ENCODE results near the gene SRGAP1. TPM values are rescaled to one million over a fixed set of nuclear protein-coding genes. Genes with fewer than 3 reads are reported as not detected.
"Not testable (repeated sequence)": the region's sequence is repeated elsewhere in the genome, so short reads cannot be mapped to it uniquely, and the experiment has no call there.

SRGAP1 gene
- polyA plus RNA-seq, 4 donors, result 18.3 to 23.7 (median 21.9) TPM

DNA sequence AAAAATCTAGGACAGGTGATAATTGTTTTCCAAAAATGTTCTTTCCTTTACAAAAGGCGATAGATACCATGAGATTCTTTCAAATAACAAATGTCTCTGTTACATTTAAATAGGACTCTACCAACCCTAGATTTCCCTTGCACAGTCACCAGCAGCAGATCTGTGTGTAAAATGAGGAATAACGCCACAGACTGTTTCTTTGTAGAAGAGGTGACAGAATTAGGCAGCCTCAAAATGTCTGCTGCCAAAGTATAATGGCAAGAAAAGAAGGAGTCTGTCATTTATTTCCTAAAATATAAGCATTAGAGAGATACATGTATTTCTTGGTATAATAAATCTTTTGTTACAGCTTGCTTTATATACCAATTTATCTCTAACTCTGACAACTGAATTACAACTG lies 8.5 kb upstream of the SRGAP1 start:
- no peak for DNase-seq (ENCODE audit: low read depth in 4 of 4, low spot score in 3 of 4)

DNA sequence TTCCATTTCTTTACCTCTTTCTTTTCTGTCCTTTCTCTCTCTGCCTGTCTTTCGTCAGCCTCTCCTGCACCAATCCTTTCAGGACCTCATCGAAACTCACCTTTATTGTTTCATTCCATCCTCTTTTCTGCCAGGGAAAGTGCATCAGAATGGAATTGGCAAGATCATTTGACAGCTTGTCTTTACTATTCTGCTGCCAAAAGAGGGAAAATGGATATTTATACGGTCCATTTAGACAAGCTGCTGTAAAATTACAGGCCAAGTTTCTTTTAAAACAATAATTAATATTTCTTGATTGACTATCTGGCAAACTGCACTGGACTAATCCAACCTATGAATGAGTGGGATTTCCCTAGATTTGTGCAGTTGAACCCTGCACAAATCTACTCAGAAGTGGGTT lies 7.6 kb upstream of the SRGAP1 start:
- DNase-seq (ENCODE audit: low read depth in 4 of 4, low spot score in 3 of 4), result no peak

DNA sequence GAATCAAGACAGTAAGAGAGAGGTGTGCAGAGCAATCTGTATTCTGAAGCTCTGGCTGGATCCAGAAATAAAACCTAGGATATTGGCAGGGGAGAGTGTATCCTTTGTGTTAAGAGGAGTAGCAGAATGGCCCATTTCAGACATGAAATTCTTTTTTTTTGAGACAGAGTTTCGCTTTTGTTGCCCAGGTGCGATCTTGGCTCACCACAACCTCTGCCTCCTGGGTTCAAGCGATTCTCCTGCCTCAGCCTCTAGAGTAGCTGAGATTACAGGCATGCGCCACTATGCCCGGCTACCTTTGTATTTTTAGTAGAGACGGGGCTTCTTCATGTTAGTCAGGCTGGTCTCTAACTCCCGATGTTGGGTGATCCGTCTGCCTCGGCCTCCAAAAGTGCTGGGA lies 6.1 kb upstream of the SRGAP1 start:
- DNase-seq (ENCODE audit: low read depth in 4 of 4, low spot score in 3 of 4), result no peak

DNA sequence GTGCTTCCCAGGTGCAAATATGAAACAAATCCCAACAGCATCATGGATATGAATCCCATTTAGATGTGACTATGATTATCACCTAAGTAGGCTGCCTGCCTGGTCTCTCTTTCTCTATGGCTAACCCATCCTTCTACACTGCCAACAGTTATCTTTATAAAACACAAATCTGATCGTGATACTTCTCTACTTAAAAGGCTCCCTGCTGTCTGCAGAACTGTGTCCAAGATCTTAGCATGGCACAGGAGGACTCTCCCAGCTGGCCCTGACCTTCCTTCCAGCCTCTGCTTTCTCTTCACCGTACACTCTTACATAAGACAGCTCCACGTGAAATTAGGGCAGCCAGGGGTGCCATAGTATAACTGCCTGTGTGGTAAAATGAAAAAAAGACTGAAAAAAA lies 3.5 kb upstream of the SRGAP1 start:
- DNase-seq (ENCODE audit: low read depth in 4 of 4, low spot score in 3 of 4), result no peak

DNA sequence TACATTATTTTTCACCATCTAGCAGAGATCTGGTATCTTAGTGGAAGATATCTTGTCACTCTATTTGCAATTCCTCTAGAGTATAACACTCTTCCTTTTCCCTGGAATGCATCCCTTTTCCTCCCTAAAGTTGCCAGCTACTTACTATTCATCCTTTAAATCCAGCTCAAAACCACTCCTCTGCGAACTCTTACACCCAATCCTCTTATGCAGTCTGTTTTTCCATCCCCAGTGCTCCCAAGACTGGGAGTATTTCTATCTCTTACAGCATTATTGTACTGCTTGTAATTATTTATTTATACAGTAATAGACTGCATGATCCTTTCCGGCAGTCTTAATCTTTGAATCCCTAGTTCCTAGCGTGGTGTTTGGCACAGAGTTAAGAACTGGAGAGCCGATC lies 2.9 kb upstream of the SRGAP1 start:
- DNase-seq (ENCODE audit: low read depth in 4 of 4, low spot score in 3 of 4), result no peak

DNA sequence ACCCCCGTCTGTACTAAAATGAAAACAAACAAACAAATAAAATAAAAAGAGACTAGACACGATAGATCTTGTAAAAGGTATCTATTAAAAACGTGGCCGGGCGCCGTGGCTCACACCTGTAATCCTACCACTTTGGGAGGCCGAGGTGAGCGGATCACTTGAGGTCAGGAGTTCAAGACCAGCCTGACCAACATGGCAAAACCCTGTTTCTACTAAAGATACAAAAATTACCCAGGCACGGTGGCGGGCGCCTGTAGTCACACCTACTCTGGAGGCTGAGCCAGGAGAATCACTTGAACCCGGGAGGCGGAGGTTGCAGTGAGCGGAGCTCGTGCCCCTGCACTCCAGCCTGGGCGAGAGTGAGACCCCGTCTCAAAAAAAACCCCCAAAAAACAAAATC lies 1.8 kb upstream of the SRGAP1 start:
- DNase-seq (ENCODE audit: low read depth in 4 of 4, low spot score in 3 of 4), result not testable (repeated sequence)

DNA sequence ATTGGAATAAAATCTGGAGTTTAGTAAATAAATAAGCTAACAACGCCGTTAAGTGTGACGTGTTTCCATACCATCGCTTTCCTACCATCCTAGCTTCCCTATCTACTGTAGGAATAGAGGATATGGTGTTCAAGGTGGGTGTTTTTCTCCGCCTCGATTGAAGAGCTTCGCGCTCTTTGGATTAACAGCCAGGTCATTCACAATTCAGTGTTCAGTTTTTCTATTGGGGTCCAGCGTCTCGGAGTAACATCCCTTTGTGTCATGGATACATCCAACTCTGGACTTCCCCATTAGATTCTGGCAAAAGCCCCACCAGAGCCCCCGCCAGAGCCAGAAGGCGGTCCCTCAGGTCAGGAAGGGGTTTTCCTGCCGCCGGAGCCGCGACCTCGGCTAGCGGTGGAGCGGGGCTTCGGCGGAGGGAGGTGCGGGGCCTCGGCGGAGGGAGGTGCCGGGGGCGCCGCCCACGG lies 1.2 kb upstream of the SRGAP1 start:
- DNase-seq (ENCODE audit: low read depth in 4 of 4, low spot score in 3 of 4), result no peak

DNA sequence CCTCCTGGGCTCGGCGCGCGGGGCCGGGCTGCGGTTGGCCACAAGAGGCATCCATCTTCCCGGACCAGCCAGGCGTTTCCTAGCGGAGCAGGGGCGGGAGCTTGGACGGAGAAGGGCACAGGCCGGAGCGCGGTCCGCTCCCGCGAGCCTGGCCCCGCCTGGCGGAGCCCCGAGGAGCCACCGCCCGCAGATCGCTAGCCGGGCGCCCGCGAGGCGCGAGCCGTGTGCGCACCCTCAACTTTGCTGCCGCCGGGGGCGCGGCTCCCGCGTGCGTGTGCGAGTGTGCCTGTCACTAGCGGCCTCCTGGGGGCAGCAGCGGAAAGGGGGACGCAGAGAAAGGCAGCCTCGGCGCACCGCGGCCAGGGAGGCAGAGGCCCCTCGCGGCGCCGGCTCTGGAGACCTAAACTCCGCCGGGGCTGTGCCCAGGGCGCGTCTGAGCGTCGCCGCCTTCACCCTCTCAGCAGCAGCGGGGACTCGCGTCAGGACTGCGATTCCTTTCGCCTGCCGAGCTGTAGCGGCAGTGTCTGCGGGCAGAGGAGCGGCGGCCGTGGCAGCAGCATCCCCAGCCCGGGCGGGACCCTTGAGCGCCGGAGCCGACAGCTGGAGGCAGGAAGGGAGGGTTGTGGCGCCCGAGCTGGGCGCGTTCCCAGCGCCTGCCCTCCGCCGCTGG lies 644 bp upstream of the SRGAP1 start:
- DNase-seq (ENCODE audit: low read depth in 4 of 4, low spot score in 3 of 4), result peak; percentile 82 to 91 (median 86)

DNA sequence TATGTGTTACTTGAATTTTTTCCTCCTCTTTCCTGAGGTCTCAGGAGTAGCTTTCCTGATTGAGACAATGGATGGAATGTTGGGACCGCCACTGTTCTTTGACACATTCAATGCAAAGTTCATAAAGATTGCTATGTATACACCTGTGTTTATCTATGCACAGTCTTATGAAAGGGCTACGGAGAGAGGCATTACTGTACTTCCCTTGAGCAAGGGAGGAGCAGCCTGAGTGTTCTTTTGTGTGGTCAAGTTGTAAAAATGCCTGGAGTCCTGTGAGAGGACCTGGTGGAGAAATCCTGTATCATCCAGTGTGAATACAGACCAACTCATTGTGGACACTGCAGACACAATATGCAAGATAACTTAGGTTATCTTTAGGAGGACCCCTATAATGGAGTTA lies 1.2 kb downstream of the SRGAP1 start:
- DNase-seq (ENCODE audit: low read depth in 4 of 4, low spot score in 3 of 4), result no peak

DNA sequence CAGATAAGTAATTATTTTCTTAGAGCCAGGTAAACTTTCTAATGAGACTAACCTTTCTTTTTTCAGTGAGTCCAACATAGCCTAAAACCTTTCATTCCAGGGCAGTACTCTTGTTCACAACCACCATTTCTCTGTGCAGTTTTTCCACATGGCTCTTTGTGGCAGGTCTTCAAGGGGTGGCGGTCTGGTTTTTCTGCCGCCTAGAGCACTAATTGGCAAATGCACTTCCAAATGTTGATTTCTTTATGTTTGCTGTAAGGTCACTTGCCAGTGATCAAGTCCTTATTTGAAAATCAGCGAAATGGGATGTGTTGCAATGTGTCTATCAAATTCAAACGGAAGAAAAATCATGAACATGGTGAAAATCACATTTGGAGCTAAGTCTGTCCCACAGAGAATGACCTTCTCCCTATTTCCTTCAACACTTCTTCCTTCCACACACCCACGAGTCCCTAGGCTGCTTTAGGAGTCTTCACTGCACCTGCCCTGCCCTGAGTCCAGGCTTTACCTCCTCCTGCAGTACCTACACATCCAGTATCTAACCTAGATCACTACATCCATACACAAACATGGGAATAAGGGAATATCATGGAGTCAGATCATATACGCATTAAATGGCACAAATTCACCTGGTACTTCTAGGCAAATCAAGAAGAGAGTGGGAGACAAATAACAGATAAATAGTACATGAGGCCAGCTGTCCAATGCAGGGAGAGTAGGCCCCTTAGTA lies 1.9 kb downstream of the SRGAP1 start:
- DNase-seq (ENCODE audit: low read depth in 4 of 4, low spot score in 3 of 4), result no peak

DNA sequence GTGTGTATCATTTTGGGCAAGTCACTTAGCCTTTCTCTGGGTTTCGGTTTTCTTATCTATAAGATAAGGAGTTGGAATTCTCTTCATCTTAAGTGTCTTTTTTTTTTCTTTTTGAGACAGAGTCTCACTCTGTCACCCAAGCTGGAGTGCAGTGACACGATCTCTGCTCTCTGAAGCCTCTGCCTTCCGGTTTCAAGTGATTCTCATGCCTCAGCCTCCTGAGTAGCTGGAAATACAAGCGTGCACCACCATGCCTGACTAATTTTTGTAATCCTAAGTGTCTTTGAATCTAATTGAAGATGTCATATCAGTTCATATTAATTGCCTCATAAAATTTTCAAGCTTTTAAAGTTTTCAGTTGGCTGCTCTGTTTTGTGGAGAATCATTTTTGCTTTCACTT lies 4.0 kb downstream of the SRGAP1 start:
- no peak for DNase-seq (ENCODE audit: low read depth in 4 of 4, low spot score in 3 of 4)

DNA sequence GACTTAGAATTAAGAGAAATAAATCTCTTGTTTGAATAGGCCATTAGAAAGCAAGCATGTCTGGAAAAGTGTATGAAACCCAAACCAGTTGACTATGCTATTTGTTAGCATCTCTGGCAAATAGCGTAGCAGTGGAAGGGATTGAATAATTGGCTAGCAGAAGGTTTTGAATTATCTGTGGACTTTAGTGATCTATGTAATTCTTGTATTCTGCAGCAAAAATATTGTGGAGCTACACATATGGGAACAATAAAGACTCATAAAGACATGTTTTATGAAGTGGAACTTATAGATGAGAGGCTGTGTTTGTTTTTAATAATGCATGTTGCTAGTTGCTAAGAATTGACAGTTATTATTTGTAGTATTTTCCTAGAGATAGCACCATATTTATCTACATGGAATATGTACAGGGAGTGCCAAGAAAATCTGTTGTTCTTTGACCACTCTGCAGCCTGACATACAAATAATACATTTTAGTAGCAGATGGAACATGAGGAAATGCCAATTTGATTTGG lies 4.7 kb downstream of the SRGAP1 start:
- no peak for DNase-seq (ENCODE audit: low read depth in 4 of 4, low spot score in 3 of 4)

DNA sequence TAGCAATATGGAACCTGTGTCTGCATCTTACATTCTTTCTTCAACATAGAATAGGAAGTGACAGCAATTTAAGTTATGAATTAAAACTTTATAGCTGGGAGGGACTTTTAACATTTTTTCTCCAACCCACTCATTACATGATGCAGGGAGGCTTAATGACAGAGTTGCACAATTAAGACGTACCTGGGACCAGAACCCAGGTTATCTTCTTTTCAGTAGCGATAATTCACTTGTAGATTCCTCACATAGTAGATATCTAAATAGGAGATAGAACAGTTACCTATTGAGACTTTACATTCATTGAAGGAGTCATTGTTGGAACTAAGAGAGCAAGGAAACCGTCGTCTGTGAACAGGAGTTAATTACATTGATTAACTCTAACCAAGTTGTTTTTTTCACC lies 5.1 kb downstream of the SRGAP1 start:
- DNase-seq (ENCODE audit: low read depth in 4 of 4, low spot score in 3 of 4), result no peak

DNA sequence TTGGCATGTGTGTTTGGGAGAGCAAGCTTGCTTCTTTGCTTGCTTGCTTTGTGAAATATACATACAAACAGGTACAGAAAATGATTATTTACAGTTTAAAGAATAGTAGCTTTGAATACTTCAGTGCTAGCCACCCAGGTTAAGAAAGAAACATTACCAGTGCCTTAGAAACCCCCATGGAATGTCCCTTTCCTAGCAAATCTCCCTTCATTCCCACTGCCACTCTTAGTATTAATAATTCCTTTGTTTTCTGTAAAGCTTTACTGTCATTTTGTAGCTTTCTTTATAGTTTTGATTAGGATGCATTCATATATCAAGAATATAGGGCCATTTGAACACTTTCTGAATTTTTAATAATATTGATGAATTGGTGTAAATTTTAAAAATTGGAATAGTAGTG lies 9.5 kb downstream of the SRGAP1 start:
- no peak for DNase-seq (ENCODE audit: low read depth in 4 of 4, low spot score in 3 of 4)

DNA sequence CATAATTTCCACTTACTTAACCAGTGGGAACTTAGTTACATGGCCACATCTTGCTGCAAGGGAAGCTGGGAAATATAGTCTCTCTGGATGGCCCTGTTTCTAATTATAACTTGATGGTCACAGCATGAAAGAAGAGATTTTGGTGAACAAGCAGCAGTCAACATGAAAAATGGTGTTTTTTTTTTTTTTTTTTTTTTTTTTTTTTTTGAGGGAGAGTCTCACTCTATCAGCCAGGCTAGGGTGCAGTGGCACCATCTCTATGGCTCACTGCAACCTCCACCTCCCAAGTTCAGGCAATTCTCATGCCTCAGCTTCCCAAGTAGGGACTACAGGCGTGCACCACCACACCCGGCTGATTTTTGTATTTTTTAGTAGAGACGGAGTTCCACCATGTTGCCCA lies 10.8 kb downstream of the SRGAP1 start:
- DNase-seq (ENCODE audit: low read depth in 4 of 4, low spot score in 3 of 4), result no peak

DNA sequence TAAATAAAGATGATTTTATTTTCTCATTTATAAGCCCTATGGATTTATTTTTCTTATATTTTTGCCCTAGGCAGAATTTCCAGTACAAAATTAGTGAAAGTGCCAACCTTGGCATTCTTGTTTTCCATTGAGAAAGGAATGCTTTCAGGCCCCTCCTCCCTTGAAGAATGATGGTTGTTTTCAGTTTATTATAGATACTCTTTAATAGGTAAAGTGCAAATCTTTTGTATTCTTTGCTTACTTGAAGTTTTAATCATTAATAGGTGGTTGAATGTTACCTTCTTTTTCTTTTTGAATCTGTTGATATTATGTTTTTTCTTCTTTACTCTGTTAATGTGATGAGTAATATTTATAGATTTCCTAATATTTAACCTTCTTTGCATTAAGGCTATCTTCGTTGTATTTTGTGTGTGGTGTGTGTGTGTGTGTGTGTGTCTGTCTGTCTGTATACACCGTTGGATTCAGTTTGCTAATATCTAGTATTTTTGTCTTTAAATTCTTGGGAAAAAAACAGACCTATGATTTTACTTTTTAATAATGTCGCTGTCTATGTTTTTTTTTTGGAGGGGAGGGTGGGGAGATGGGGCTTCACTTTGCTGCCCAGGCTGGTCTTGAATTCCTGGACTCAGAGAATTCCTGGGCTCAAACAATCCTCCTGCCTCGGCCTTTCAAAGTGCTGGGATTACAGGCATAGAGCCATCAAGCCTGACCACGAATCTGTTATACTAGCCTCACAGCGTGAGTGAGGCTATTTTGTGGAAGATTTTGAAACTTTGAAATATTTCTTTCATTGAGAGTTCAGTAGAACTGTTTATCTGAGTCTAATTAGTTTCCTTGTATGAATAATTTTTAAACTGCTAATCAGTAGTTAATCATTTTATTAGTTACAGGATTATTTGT lies 13.5 kb downstream of the SRGAP1 start:
- DNase-seq (ENCODE audit: low read depth in 4 of 4, low spot score in 3 of 4), result no peak

DNA sequence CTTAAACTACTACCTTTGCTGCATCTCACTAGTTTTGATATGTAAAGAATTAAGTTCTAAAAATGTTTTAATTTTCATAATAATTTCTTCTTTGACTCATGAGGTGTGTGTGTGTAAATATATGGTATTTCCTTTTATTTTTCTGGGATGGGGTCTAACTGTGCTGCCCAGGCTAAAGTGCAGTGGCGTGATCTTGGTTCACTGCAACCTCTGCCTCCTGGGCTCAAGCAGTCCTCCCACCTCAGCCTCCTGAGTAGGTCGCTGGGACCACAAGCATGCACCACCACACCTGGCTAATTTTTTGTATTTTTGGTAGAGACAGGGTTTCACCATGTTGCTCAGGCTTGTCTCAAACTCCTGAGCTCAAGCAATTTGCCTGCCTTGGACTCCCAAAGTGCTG lies 15.4 kb downstream of the SRGAP1 start:
- DNase-seq (ENCODE audit: low read depth in 4 of 4, low spot score in 3 of 4), result not testable (repeated sequence)

DNA sequence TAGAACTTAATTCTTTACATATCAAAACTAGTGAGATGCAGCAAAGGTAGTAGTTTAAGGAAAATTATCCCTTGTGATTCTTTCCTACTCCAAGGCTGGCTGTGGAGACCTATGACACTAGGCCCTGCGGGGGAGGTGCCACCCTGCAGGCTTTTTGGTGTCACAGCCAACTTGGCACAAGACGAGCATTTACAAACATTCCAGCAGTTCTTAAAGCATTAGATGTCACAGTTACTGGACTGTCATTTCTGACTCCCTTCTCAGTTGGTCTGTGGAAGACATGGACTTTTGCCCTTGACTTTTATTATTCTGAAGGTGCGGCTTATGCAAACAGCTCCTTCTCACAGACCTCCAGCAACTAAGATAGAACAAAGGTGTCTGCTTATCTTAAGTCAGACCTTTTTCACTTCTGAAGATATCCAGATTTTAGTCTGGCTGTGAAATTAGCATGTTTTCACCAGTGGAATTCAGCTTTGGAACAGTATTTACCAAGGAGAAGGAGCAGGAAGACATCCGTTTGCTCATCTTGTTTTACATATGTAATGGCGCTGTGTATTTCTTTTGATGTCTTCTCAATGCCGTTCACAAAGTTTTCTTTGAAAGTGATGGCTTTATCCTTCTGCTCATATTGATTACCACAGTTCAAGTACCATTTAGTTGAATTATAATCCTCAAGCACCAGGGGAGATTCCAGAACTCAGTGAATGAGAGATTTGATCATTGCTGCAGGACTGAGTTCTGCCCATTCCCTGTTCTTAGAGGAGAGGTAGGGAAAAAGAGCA lies 17.9 kb downstream of the SRGAP1 start:
- DNase-seq (ENCODE audit: low read depth in 4 of 4, low spot score in 3 of 4), result no peak

DNA sequence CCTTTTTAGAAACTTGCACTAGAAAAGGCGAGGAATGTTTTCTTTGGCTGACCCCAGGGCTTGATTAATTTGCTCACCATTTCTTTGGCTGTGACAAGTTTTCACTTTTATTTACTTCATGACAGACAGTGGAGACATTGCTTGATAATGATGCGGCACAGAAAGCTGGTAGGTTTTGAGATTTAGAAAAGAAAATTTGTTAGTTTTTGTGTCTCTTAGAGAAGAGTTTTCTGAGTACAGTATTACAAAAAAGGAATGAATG lies 18.4 kb downstream of the SRGAP1 start:
- DNase-seq (ENCODE audit: low read depth in 4 of 4, low spot score in 3 of 4), result no peak

DNA sequence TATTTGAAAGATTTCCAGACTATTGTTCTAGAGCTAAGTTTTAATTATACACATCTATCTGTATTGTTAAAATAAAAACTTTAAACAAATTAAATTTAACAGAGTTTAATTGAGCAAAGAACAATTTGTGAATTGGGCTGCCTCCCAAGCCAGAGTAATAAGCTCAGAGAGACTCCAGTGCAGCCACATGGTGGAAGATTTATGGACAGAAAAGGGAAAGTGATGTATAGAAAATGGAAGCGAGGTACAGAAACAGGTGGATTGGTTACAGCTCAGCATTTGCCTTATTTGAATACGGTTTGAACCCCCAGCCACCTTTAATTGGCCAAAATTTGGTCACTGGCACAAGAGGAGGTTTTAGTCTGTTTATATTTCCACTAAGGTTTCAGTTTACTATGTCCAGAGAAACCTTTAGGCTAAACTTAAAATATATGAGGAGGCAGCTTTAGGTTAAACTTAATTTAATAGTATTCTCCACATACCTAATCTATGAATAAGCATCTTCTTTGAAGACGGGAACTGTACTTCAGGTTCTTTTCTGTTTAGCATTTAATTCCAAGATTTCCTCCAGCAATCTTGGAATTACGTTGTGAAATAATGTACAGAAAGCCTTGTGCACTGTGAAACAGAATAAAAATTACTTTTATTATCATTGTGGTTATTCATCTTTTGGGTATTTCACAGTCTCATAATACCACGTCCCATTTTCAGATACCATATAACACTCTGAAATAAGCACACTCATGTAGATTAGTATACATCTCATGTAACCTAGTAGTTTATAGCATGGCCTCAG lies 19.4 kb downstream of the SRGAP1 start:
- no peak for DNase-seq (ENCODE audit: low read depth in 4 of 4, low spot score in 3 of 4)
